GM10248 (cell line): ENCODE measurements around the gene ZNF500.
A peak's percentile ranks its signal among the peaks of the same experiment; 100 is the strongest.

ENCODE experiments used
- CTCF ChIA-PET: fragments of 300-600 bp; sonication (Branson Sonifier 250); formaldehyde crosslinking; extraction: SDS; loops from one replicate; lab custom pipeline; 2021; ENCODE audit warnings: antibody characterized with exemption; lab: Yijun Ruan, JAX
- POLR2A ChIA-PET: fragments of 350-650 bp; sonication (Branson Sonifier 250); formaldehyde crosslinking; extraction: SDS; loops from one replicate; lab custom pipeline; 2020; ENCODE audit warnings: antibody characterized with exemption; lab: Yijun Ruan, JAX
- DNase-seq: peaks from one replicate; pipeline ENCODE4 v3.0.0; 2012; ENCODE audit errors: extremely low spot score
- TF ChIP-seq, protein P1 (sequence below): IDR thresholded peaks from 2 replicates; pipeline ENCODE4 v1.5.1; 2012; ENCODE audit warnings: mild to moderate bottlenecking, low read depth; ENCODE audit errors: extremely low read depth, missing control alignments, control extremely low read depth

ZNF500 gene

DNA sequence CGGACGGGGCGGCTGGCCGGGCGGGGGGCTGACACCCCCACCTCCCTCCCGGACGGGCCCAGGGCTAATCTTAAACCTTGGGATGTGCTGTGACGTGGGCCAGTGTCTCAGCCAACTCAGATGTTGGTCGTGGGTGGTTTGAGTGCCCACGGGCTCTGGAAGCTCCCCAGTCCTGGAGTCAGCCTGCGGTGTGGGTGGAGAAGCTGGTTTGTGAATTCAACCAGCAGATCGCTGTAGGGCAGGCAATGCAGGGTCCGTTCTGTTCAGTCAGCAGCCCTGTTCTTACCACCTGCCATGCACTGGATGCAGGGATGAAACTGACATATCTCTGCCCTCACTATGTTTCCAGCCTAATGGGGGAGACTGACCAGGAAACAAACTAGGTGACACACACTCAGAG is 8.0 kb upstream of the ZNF500 start:
- POLR2A ChIA-PET: no interaction called here
- TF ChIP-seq, protein P1, sequence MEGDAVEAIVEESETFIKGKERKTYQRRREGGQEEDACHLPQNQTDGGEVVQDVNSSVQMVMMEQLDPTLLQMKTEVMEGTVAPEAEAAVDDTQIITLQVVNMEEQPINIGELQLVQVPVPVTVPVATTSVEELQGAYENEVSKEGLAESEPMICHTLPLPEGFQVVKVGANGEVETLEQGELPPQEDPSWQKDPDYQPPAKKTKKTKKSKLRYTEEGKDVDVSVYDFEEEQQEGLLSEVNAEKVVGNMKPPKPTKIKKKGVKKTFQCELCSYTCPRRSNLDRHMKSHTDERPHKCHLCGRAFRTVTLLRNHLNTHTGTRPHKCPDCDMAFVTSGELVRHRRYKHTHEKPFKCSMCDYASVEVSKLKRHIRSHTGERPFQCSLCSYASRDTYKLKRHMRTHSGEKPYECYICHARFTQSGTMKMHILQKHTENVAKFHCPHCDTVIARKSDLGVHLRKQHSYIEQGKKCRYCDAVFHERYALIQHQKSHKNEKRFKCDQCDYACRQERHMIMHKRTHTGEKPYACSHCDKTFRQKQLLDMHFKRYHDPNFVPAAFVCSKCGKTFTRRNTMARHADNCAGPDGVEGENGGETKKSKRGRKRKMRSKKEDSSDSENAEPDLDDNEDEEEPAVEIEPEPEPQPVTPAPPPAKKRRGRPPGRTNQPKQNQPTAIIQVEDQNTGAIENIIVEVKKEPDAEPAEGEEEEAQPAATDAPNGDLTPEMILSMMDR: no peak
- CTCF ChIA-PET: no interaction called here
- DNase-seq: no peak

DNA sequence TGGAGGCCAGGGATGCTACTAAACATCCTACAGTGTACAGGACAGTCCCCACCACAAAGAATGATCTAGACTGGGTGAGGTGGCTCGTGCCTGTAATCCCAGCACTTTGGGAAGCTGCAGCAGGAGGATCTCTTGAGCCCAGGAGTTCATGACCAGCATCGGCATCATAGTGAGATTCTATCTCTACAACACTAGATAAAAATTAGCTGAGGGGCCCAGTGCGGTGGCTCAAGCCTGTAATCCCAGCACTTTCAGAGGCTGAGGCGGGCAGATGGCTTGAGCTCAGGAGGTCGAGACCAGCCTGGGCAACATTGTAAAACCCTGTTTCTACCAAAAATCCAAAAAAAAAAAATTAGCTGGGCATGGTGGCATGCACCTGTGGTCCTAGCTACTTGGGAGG is 5.4 kb upstream of the ZNF500 start:
- TF ChIP-seq, protein P1: no peak
- DNase-seq: no peak
- CTCF ChIA-PET: no interaction called here
- POLR2A ChIA-PET: interaction anchor here (1.4 kb wide), 1 partner anchor 29 kb away, joined by 3 read pairs; no protein-coding TSS in a partner anchor

DNA sequence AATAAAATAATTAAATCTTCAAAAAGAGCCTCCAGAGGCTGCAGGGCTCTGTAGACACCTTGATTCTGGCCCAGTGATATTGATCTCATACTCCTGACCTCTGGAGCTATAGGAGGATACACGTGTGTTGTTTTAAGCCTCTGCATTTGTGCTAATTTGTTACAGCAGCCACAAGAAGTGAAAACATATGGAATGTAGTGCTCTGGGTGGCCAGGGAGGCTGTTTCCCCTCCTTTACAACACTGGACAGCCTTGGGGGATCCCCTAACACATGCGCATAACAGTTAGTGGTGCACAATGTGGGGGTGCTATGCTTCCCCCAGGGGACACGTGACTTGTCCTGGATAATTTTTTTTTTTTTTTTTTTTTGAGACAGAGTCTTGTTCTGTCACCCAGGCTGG is 4.7 kb upstream of the ZNF500 start:
- no peak for DNase-seq
- CTCF ChIA-PET: interaction anchor here (0.6 kb wide), 1 partner anchor 237 kb away, joined by 3 read pairs; no protein-coding TSS in a partner anchor

DNA sequence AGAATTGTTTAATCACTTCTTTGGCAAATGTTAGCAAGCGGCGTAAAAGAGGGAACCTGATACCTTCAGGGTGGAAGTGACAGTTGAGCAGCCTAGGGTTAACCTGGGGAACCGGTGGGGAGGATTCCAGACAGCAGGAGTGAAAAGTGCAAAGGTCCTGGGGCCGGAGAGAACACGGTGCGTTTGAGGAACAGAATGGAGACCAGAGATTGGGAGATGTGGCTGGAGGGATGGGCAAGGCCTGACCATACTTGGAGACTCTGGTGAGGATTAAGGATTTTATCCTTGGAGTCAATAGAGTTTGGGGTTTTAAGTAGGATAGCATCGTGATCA is 2.3 kb upstream of the ZNF500 start:
- ChIA-PET CTCF (interaction anchor here (1.1 to 1.8 kb wide), 4 partner anchors 8 to 151 kb away, joined by 3 to 5 read pairs (median 4); partner anchors contain the start of genes ANKS3 and DNAAF8), POLR2A (interaction anchor here (0.6 to 1.0 kb wide), 4 partner anchors 9 to 516 kb away, joined by 3 read pairs; no protein-coding TSS in a partner anchor)
- TF ChIP-seq, protein P1: no peak
- no peak for DNase-seq

More for the DNA sequence above, 4.7 kb upstream of the ZNF500 start:
- TF ChIP-seq, protein P1: no peak
- POLR2A ChIA-PET: no interaction called here

DNA sequence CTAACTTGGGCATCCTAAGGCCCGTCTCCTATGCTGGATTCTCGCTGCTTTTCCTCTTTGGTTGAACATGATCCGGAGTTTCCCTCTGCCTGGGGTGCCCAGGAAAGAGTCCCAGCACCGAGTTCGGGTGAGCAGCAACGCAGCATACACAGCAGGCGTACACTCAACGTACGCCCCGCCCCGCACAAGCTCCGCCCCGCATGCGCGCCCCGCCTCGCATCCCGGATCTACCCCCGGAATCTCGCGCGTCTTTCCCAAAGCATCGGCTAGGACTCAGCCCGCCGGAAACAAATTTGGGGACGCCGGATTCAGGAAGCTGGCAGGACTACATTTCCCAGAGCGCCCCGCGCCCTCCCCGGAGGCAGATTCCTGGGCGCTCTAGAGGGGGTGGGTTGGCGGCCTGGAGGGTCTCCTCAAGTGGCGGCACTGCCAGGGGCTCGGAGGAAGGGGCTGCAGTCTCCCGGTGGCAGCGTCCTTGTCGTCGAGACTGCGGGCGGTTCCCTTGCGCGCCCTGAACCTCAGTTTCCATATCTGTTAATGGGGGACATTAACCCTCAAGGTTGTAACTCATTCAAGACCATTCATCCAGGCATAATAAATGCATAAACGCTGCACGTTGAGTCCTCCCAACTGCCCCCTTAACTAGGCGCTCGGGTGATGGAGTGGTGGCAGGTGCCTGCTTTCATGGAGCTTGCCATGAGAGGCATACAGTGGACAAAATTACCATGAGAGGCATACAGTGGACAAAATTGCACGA is 1.8 kb upstream of the ZNF500 start:
- ChIA-PET CTCF (interaction anchor here (1.0 to 1.8 kb wide), 6 partner anchors 9 to 151 kb away, joined by 3 to 5 read pairs (median 3); partner anchors contain the start of genes ANKS3, DNAAF8 and MGRN1), POLR2A (interaction anchor here (0.6 to 1.4 kb wide), 6 partner anchors 8 to 515 kb away, joined by 3 to 5 read pairs (median 3); partner anchors contain the start of genes DNAAF8 and NAGPA)
- TF ChIP-seq, protein P1: no peak
- DNase-seq: peak; percentile 92

DNA sequence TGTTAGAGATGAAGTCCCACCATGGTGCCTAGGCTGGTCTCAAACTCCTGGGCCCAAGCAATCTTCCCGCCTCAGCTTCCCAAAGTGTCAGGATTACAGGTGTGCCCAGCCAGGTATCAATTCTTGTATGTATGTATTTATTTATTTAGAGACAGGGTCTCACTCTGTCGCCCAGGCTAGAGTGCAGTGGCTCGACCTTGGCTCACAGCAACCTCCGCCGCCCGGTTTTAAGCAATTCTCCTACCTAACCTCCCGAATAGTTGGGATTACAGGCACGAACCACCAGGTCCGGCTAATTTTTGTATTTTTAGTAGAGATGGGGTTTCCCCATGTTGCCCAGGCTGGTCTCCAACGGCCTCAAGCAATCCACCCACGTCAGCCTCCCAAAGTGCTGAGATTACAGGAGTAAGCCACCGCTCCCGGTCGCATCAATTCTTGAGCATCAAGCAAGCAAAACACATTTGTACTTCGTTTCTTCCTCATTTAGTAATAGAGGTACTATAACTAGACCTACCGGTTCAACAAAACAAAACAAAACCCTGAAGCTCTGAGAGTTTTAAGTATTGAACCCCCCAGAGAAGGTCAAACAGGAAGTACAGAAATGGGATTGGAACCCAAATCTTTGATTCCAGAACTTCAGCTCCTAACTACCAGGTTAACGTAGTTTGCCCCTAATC is 1.0 kb upstream of the ZNF500 start:
- DNase-seq: no peak
- ChIA-PET POLR2A (interaction anchor here (1.0 to 1.4 kb wide), 3 partner anchors 8 to 266 kb away, joined by 3 to 5 read pairs (median 5); partner anchors contain the start of genes DNAAF8 and NAGPA), CTCF (interaction anchor here (1.0 to 1.8 kb wide), 6 partner anchors 9 to 150 kb away, joined by 3 to 5 read pairs (median 3); partner anchors contain the start of genes ANKS3, DNAAF8 and MGRN1)
- TF ChIP-seq, protein P1: no peak
